Calu3 (cell line): ENCODE measurements around the gene PDGFRA. TPM values are rescaled to one million over a fixed set of nuclear protein-coding genes. Genes with fewer than 3 reads are reported as not detected.

Experiments used
- BruUV-seq: library from RNA; stranded (reverse); fragments of 400-500 nt; replicated peaks from 2 replicates; lab custom pipeline; 2021; lab: Mats Ljungman, UMichigan
- CTCF ChIA-PET: fragments of 300-600 bp; sonication (Branson Sonifier 250); formaldehyde crosslinking; loops from one replicate; lab custom pipeline; 2022; ENCODE audit warnings: antibody characterized with exemption; lab: Charles Lee
- DNase-seq: peaks from one replicate; pipeline ENCODE4 v3.0.0; 2022
- H3K27ac Mint-ChIP-seq: one replicate; pipeline ENCODE4 v1.8.0; 2022; ENCODE audit warnings: mixed read lengths; ENCODE audit not compliant: unreplicated experiment
- H3K27me3 Mint-ChIP-seq: one replicate; pipeline ENCODE4 v1.8.0; 2022; ENCODE audit warnings: mixed read lengths; ENCODE audit not compliant: unreplicated experiment
- H3K36me3 Mint-ChIP-seq: one replicate; pipeline ENCODE4 v1.8.0; 2022; ENCODE audit warnings: mild to moderate bottlenecking, moderate library complexity, mixed read lengths; ENCODE audit not compliant: insufficient read depth, unreplicated experiment
- H3K4me1 Mint-ChIP-seq: one replicate; pipeline ENCODE4 v1.8.0; 2022; ENCODE audit warnings: mild to moderate bottlenecking, low read depth, mixed read lengths; ENCODE audit not compliant: unreplicated experiment
- H3K4me3 Mint-ChIP-seq: one replicate; pipeline ENCODE4 v1.8.0; 2022; ENCODE audit warnings: mild to moderate bottlenecking, low read depth, moderate library complexity, mixed read lengths; ENCODE audit not compliant: unreplicated experiment
- H3K9me3 Mint-ChIP-seq: one replicate; pipeline ENCODE4 v1.8.0; 2022; ENCODE audit warnings: low read depth, mixed read lengths; ENCODE audit not compliant: unreplicated experiment
- intact Hi-C: fragments of 100-400 bp; cut with micrococcal nuclease; formaldehyde crosslinking; loops from one replicate; pipeline ENCODE4 v1.10.0; 2022; ENCODE audit not compliant: unreplicated experiment
- total RNA-seq: library from RNA; stranded (reverse); gene quantifications from 2 replicates; pipeline ENCODE4 v1.2.3, GENCODE V29; 2022
- TF ChIP-seq, protein P1 (sequence below): fragments of 200-600 bp; IDR thresholded peaks from one replicate; pipeline ENCODE4 v1.8.0; 2022; ENCODE audit warnings: antibody characterized with exemption; ENCODE audit not compliant: unreplicated experiment

PDGFRA gene
- total RNA-seq, 1 experiment from 2014 or later: not detected

DNA sequence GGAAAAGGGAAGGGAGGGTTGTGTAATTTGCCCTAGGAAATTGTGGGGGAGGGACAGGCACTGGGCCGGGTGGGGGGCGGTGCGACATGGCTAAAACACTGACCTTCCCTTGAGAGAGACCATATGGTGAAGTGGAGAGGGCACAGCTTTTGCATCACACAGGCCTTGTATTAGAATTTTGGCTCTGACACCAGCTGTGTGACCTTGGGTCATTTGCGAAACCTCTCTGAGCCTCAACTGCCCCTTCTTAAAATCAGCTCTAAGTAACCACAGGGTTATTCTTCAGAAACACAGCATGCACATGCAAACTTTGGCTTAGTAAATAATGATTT lies 25.8 kb downstream of the PDGFRA start:
- no peaks in the 10 kb centered on the region for H3K27me3 Mint-ChIP-seq
- no TSS peak for BruUV-seq
- CTCF ChIA-PET: no interaction called here
- no peak for DNase-seq
- H3K4me3 Mint-ChIP-seq: no peak overlapping the region
- TF ChIP-seq, protein P1, sequence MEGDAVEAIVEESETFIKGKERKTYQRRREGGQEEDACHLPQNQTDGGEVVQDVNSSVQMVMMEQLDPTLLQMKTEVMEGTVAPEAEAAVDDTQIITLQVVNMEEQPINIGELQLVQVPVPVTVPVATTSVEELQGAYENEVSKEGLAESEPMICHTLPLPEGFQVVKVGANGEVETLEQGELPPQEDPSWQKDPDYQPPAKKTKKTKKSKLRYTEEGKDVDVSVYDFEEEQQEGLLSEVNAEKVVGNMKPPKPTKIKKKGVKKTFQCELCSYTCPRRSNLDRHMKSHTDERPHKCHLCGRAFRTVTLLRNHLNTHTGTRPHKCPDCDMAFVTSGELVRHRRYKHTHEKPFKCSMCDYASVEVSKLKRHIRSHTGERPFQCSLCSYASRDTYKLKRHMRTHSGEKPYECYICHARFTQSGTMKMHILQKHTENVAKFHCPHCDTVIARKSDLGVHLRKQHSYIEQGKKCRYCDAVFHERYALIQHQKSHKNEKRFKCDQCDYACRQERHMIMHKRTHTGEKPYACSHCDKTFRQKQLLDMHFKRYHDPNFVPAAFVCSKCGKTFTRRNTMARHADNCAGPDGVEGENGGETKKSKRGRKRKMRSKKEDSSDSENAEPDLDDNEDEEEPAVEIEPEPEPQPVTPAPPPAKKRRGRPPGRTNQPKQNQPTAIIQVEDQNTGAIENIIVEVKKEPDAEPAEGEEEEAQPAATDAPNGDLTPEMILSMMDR: no peak
- H3K9me3 Mint-ChIP-seq: no peaks in the 10 kb centered on the region
- H3K27ac Mint-ChIP-seq: no peak overlapping the region
- intact Hi-C loops: no loop called here
- no peaks in the 10 kb centered on the region for H3K36me3 Mint-ChIP-seq
- no peaks in the 10 kb centered on the region for H3K4me1 Mint-ChIP-seq

DNA sequence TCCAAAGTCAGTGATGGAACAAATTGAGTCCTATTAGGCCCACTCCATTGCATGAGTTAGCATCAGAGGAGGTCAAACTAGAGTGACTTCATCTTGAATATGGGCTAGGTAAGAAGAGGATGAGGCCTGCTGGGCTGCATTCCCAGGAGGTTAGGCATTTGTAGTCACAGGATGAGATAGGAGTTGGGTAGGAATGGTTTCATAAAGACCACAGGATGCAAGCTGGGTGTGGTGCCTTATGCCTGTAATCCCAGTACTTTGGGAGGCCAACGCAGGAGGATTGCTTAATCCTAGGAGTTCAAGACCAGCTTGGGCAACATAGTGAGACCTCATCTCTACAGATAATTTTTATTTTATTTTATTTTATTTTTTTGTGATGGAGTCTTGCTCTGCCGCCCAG lies 26.8 kb downstream of the PDGFRA start:
- H3K9me3 Mint-ChIP-seq: no peaks in the 10 kb centered on the region
- CTCF ChIA-PET: no interaction called here
- TF ChIP-seq, protein P1: no peak
- H3K27ac Mint-ChIP-seq: no peak overlapping the region
- no peak overlapping the region for H3K4me3 Mint-ChIP-seq
- no peak for DNase-seq
- H3K36me3 Mint-ChIP-seq: no peaks in the 10 kb centered on the region
- H3K4me1 Mint-ChIP-seq: no peaks in the 10 kb centered on the region
- intact Hi-C loops: no loop called here
- H3K27me3 Mint-ChIP-seq: no peaks in the 10 kb centered on the region
- no TSS peak for BruUV-seq

DNA sequence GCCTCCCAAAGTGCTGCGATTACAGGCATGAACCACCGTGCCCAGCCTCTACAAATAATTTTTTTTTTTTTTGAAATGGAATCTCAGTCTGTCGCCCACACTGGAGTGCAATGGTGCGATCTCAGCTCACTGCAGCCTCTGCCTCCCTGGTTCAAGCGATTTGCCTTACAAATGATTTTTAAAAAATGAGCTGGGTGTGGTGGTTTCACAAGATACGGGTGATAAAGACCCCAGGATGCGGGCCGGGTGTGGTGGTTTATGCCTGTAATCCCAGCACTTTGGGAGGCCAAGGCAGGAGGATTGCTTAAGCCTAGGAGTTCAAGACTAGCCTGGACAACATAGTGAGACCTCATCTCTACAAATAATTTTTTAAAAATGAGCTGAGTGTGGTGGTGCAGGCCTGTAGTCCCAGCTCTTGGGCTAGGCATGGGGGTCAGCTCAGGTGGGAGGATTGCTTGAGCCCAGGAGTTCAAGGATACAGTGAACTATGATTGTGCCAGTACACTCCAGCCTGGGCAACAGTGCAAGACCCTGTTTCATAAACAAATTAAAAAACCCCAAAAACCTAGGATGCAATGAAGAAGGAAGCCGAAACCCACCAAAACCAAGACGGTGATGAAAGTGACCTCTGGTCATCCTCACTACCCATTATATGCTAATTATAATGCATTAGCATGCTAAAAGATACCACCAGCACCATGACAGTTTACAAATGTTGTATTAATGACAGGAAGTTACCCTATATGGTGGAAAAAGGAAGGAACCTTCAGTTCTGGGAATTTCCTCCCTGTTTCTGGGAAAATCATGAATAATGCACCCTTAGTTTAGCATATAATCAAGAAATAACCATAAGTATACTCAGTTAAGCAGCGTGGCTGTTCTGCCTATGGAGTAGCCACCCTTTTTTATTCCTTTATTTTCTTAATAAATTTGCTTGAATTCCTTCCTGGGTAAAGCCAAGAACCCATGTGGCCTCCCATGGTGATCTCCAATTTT lies 27.7 kb downstream of the PDGFRA start:
- DNase-seq: no peak
- Mint-ChIP-seq H3K4me1 (no peaks in the 10 kb centered on the region), H3K4me3 (no peak overlapping the region), H3K36me3 (no peaks in the 10 kb centered on the region), H3K27ac (no peak overlapping the region), H3K27me3 (no peaks in the 10 kb centered on the region), H3K9me3 (no peaks in the 10 kb centered on the region)
- no TSS peak for BruUV-seq
- intact Hi-C loops: no loop called here
- CTCF ChIA-PET: interaction anchor here (0.7 kb wide), 1 partner anchor 762 kb away, joined by 3 read pairs; no protein-coding TSS in a partner anchor
- TF ChIP-seq, protein P1: no peak

DNA sequence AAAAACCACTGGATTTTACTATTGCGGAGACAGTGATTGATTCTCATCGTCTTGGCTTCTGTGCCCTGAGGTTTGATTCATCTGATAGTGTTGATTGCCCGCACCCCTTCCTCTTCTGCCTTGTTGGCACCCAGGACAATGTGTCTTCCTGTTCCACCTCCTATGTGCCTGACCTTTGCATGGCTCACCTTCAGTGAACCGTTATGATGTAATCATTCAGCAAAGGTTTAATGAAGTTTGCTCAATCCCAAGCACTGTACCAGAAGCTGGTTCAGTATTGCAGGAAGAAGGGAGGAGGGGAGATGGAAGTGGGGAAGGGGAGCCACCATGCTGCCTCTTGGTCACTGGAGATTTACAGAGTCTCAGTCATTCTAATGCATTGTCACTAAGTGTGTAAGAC lies 36.3 kb downstream of the PDGFRA start:
- CTCF ChIA-PET: interaction anchor here (0.6 kb wide), 1 partner anchor 421 kb away, joined by 3 read pairs; no protein-coding TSS in a partner anchor
- Mint-ChIP-seq H3K36me3 (no peaks in the 10 kb centered on the region), H3K27me3 (no peaks in the 10 kb centered on the region), H3K27ac (no peak overlapping the region), H3K4me3 (no peak overlapping the region), H3K4me1 (no peaks in the 10 kb centered on the region), H3K9me3 (no peaks in the 10 kb centered on the region)
- DNase-seq: no peak
- BruUV-seq: no TSS peak
- TF ChIP-seq, protein P1: no peak
- intact Hi-C loops: no loop called here
